GM18526 (cell line): ENCODE results near the gene ITGAD.

Source experiments
- POLR2A ChIP-seq: IDR thresholded peaks from 3 replicates; pipeline ENCODE4 v1.6.1; 2011; ENCODE audit not compliant: insufficient read length; ENCODE audit errors: extremely low read depth

The ITGAD gene

DNA sequence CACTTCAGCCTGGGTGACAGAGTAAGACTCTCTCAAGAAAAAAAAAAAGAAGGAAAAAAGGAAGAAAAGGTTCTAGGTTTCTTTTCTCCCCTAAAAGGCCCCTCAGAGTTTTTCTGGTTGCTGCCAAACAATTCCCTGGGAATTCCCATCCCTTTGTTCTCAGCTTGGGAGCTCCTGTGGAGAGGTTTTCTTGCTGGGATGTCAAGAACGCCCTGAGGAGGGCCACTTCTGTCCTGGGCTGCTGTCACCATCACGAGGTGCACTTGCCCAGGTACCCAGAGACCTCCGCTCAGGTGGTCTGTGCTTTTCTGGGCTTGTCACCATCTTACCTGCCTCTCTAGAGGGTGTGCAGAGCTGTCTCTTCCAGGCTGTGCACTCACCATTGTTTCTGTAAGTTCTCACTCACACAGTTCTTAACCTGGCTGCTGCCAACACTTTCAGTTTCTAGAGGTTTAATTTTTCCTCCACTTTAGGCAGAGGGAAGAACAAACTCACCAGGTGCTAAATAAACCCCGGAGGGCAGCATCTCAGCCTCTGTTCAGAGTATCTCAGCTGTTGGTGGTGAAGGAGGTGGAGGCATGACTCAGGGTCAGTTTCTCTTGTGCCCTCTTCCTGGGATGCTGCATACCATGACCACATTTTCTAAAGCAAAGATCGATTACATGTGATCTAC lies 37.4 kb downstream of the ITGAD start:
- no peak for TF ChIP-seq POLR2A

DNA sequence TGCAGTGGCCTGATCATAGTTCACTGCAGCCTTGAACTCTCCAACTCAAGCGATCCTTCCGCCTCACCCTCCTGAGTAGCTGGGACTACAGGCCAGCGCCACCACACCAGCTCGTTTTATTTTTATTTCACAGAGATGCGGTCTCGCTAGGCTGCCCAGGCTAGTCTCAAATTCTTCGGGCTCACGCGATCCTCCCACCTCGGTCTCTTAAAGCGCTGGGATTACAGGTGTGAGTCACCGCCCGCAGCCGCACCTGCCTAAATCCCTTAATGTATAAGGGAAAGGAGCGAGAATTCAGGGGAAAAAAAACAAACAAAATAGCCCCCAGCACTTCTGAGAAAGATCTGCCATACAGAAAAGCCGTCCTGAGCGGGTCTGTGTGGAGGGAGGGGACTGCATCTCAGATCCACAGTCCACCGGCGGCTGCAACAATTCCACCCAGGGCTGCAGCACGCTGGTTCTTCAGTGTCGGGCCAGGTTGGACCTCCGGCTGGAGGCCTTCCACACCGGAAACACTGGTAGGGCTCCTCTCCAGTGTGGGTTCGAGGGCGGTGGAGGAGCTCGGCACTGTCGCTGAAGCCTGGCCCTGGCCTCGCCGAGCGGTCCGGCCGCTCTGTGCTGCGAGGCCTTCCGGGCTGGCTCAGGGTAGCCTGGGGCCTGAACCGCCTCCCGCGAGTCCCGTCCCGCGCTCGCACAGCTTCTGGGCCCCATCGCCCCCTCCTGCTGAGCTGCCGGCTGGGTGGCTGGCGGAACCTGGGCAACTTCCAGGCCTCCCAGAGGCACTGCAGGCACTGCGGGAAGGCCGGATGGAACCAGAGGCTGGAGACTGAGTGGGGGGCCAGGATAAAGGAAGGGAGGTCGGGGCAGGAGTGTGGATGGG lies 42.4 kb downstream of the ITGAD start:
- no peak for TF ChIP-seq POLR2A

DNA sequence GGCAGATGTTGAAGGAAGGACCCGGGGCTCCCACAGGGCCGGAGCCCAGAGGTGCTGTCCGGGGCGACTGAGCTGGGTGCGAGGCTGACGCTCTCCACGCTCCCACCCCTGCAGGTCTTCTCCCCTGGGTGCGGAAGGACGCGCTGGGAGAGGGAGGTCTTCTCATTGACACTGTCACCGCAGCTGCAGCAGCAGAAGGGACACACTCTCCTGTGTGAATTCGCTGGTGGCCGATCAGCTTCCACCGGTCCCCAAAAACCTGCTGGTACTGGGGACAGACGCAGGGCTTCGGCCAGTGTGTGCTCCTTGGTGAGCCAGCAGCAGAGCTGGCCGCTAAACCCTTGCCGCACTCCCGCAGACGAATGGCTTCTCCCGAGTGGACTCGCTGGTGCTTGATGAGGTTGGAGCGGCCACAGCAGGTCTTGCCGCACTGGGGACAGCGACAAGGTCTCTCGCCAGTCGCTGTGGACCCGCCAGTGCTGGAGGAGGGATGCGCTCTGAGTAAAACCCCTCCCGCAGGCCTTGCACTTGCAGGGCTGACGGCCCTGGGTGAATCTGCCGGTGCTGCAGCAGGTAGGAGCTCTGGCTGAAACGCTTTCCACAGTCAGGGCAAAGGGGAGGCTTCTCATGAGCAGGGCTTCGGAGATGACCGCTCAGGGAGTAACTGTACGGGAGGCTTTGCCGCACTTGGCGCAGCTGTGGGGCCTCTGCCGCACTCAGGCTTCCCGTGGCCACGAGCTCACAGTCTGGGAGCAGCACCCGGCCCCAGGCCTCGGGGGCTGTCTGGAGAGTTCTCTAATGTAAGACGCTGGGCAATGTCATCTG lies 43.3 kb downstream of the ITGAD start:
- TF ChIP-seq POLR2A: no peak

DNA sequence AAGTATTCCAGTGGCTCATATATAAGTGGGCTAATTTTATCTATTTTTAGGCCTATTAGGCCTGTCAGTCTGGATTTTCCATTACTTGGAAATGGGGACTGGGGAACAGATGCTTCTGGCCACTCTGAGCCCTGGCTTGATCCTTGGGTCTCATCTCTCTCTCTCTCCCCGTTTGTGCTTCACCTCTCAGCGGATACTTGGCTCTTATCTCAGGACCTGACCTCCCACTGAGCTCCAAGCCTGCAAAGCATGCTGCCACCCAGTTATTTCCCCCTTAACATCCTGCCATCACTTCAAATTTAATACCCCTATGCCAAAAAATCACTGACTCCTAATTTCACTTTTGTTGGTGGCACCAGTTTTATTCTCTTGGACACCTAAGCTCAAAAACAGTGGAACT lies 45.3 kb downstream of the ITGAD start:
- TF ChIP-seq POLR2A: no peak

DNA sequence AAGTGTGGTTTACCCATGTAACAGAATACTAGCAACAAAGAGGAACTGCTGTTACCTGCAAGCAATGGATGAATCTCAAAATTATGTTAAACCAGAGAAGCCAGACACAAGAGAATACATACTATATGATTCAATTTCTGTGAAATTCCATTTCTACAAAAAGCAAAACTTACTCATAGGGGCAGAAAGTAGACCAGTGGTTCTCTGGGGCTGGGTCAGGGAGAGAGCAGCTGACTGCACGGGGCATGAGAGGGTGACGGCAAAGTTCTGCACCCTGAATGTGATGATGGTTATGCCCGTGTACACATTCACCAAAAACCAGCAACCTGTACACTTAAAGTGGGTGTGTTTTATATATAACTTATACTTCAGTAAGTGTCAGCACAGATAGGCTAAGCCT lies 46.4 kb downstream of the ITGAD start:
- TF ChIP-seq POLR2A: no peak

DNA sequence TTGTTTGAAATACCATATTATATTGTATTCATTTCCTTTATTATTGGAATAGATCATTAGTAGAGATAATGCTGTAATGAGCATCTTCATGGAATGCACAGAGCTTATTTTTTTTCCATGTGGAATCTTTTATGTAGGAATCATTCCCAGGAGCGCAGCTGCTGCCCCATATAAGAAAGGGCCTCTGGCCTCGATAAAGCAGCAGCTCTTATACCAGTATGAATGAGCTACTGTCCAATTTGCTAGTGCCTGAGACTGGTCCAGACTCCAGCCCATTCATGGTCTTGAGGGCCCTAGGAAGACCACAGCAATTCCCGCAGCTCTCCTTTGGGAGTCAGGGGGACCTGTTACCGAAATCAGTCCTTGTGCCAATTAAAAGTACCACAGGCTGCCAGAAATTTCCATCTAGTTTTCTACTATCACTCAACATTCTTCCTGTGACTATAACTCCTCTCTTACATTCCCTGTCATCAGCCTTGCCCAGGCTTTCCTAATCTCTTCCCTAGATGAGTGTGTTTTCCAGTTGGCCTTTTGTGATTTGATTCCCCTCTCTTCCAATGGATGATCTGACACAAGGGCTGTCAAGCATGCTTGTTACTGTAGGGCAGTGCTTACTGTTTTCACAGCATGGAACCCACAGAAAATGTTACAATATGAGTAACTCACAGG lies 47.5 kb downstream of the ITGAD start:
- TF ChIP-seq POLR2A: no peak

DNA sequence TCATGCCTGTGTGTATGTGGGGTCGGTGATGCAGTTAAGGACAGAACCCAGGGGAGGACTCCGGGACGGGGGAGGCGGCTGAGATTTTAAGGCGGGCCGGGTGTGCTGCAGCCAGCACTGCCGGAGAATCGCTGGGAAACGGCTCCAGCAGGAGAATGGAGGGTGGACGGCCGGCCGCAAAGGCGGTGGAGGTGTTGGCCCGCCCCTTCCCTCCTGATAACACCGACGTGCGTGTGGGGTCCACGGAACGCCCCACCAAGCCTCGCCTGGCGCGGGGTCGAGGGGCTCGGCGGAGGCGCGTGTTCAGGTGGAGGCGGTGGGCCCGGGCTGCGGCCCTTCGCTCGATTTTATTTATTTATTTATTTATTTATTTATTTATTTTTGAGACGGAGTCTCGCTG lies 48.8 kb downstream of the ITGAD start:
- no peak for TF ChIP-seq POLR2A

DNA sequence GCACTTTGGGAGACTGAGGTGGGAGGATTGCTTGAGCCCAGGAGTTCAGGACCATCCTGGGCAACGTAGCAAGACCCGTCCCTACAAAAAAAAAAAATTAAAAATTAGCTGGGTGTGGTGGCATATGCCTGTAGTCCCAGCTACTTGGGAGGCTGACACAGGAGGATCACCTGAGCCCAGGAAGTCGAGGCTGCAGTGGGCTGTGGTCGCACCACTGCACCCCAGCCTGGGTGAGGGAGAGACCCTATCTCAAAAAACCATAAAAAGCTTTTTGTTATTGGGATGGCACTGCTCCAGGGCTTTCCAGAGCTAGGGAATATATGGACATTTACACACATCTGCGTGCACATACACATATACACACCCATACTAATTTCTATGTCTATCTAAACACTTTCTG lies 58.1 kb downstream of the ITGAD start:
- TF ChIP-seq POLR2A: no peak

DNA sequence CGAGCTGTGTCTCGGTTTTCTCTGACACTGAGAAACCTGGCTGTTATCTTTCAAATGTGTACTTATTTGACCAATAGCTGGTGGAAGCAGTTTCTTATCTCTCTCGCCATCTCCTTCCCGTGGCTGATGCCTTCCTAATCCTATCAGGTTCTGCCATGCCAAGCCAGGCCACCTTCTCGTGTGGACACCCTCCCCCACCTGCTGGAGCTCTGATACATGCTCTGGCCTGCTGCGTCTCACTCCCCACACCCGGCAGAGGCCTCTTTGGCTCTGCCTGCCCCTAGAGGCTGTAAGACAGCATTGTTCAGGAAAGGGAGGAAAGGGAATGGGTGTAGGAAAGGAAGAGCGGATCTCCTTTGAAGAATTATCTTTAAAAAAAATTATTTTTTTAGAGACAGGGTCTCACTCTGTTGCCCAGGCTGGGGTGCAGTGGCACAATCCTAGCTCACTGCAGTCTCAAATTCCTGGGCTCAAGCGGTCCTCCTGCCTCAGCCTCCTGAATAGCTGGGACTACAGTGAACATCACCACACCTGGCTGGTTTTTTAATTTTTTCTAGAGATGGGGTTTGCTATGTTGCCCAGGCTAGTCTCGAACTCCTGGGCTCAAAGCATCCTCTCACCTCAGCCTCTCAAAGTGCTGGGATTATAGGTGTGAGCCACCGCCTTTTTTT lies 58.7 kb downstream of the ITGAD start:
- TF ChIP-seq POLR2A: no peak

DNA sequence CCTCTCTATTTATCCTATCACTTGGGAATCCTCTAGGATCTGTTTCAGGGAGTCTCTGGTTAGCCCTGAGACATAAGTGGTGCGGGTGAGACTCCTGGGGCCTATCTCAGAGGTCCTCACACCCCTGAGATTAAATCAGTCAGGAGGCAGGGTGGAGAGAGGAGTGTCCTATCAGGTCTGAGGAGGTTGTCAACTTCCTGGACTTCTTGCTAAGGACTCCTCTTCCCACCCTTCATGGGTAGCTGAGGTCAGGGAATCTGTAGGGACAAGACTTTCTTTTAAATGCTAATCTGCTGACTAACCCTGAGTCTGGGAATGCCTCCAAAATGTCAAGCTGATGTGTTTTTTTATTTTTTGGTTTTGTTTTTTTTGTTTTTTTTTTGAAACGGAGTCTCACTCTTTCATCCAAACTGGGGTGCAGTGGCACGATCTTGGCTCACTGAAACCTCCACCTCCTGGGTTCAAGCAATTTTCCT lies 59.5 kb downstream of the ITGAD start:
- no peak for TF ChIP-seq POLR2A

DNA sequence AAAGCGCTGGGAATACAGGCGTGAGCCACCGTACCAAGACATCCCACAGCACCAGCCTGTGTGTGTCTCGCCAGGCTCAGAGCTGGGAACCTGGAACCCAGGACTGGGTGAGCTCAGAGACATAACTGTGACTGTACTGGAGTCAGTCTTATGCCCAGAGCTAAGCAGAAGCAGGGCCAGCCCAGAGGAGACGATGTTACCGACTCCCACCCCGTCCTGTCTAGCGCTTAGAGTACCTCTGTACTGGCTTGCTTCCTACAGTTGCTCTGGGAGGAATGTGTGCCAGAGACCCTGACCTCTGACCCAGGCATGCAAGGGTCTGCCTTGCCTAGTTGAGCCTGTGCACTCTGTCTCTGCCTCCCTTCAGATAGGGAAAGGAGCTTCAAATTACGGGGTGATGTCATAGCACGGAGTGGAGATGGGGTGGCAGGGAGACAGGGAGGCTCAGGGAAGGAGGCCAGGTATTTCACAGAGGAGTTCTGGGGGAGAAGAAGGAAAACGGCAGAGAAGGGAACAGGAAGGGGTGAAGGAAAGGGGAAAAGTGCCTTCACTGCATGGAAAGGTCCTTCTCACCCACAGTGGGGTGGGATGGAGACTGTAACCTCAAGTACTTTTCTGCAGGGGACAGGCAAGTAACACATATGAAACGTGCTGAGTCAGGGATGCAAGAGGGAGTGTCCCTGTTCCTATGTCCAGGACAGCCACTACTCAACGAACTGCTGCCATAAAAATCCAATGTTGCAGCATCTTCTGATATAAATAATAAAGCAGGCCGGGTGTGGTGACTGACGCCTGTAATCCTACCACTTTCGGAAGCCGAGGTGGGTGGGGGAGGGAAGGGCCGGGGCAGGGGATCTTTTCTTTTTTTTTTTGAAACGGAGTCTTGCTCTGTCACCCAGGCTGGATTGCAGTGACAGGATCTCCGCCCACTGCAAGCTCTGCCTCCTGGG lies 60.4 kb downstream of the ITGAD start:
- TF ChIP-seq POLR2A: no peak

DNA sequence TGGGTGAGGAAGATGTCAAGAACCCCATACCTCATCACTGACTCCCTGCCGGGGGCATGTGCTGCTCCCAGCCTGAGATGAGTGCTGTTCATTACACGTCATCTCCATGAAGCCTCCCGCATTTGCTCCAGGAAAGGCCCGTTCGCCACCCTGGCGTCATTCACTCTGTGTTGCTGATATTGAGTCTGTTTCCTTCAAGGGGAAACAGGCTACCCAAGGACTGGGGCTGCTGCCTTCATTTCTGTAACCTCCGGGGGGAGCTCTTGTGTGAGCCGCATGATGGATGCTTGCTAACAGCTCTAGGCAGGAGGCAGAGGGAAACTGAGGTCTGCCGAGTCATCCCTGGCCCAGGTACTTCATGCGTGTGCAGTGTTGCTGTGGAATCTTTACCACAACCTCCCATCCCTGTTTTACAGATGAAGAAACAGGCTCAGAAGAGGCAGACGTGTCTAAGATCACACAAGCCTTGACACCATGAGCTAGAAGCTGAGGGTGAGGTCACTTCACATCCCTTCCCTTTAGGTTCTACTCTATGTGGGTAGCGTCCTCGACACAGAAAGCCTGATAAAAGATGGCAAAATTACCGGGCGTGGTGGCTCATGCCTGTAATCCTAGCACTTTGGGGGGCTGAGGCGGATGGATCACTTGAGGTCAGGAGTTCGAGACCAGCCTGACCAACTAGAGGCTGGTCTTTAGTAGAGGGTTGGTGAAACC lies 62.6 kb downstream of the ITGAD start:
- no peak for TF ChIP-seq POLR2A

DNA sequence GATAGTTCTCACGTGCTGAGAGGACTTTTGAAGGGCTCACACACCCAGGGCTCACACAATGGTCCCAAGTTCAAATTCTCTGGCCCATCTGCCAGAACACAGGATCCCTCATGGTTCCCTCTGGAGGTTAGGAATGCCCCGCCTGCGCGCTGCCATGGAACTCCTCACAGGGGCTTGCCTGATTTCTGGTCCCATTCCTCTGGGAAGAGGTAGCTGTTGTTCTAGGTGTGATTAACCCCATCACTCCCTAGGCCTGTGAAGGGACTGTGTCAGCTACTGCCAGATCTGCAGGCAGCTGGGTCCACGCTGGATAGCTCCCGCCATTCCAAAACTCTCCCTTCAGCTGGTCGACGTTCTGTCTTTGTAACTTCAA lies 63.8 kb downstream of the ITGAD start:
- no peak for TF ChIP-seq POLR2A
